NK-92 (cell line): ENCODE data around the gene AAGAB.

Experiments used
- DNase-seq: peaks from one replicate; lab custom pipeline; 2025; ENCODE audit not compliant: unreplicated experiment; lab: John Stamatoyannopoulos, UW

AAGAB gene

GRCh38 chr15:67190326-67190725 lies 64.1 kb downstream of the AAGAB start:
- DNase-seq, result no peak

GRCh38 chr15:67189326-67190051 lies 65.0 kb downstream of the AAGAB start:
- DNase-seq, result no peak

GRCh38 chr15:67188551-67189218 lies 65.8 kb downstream of the AAGAB start:
- no peak for DNase-seq

- DNase-seq, result no peak
Measured at GRCh38 chr15:67187351-67187854, 67.1 kb downstream of the AAGAB start.

GRCh38 chr15:67186688-67187087 lies 67.8 kb downstream of the AAGAB start:
- no peak for DNase-seq

- no peak for DNase-seq
Measured at GRCh38 chr15:67186226-67186649, 68.2 kb downstream of the AAGAB start.

- DNase-seq, result no peak
Measured at GRCh38 chr15:67185621-67186225, 68.7 kb downstream of the AAGAB start.

GRCh38 chr15:67185051-67185450 lies 69.4 kb downstream of the AAGAB start:
- DNase-seq, result no peak

- no peak for DNase-seq
Measured at GRCh38 chr15:67184208-67184925, 70.1 kb downstream of the AAGAB start.

- DNase-seq, result no peak
Measured at GRCh38 chr15:67183443-67184169, 70.9 kb downstream of the AAGAB start.

- DNase-seq, result no peak
Measured at GRCh38 chr15:67181221-67181639, 73.2 kb downstream of the AAGAB start.

- DNase-seq, result no peak
Measured at GRCh38 chr15:67180514-67181191, 73.8 kb downstream of the AAGAB start.

- no peak for DNase-seq
Measured at GRCh38 chr15:67180035-67180434, 74.4 kb downstream of the AAGAB start.

GRCh38 chr15:67179411-67179995 lies 75.0 kb downstream of the AAGAB start:
- no peak for DNase-seq

GRCh38 chr15:67178569-67179210 lies 75.8 kb downstream of the AAGAB start:
- no peak for DNase-seq

- no peak for DNase-seq
Measured at GRCh38 chr15:67177752-67178151, 76.7 kb downstream of the AAGAB start.

GRCh38 chr15:67176195-67176971 lies 78.1 kb downstream of the AAGAB start:
- no peak for DNase-seq

GRCh38 chr15:67175643-67176071 lies 78.8 kb downstream of the AAGAB start:
- no peak for DNase-seq
